Activated naive CD4-positive, alpha-beta T cell treated with anti-CD3 and anti-CD28 coated beads, Interleukin-2, amount 10 ng/mL, durations not matched to agents 7 days and 5 days (primary cell): ENCODE data around the gene KRABD2.
"Not testable (repeated sequence)": the region's sequence is repeated elsewhere in the genome, so short reads cannot be mapped to it uniquely, and the experiment has no call there.

Source experiments
- CTCF ChIA-PET: fragments of 350-600 bp; sonication (Branson Sonifier 250); formaldehyde crosslinking; loops from one replicate; lab custom pipeline; 2021; ENCODE audit warnings: antibody characterized with exemption; lab: Charles Lee
- DNase-seq: peaks from one replicate; pipeline ENCODE4 v3.0.0-alpha.2; 2020
- H3K27ac Mint-ChIP-seq: one replicate; pipeline ENCODE4 v1.8.0; 2021; ENCODE audit warnings: mild to moderate bottlenecking, moderate library complexity, mixed read lengths
- H3K27me3 Mint-ChIP-seq: one replicate; pipeline ENCODE4 v1.8.0; 2021; ENCODE audit warnings: mild to moderate bottlenecking, mixed read lengths
- H3K36me3 Mint-ChIP-seq: one replicate; pipeline ENCODE4 v1.8.0; 2021; ENCODE audit warnings: mixed read lengths
- H3K4me1 Mint-ChIP-seq: one replicate; pipeline ENCODE4 v1.8.0; 2021; ENCODE audit warnings: mixed read lengths
- H3K4me3 Mint-ChIP-seq: one replicate; pipeline ENCODE4 v1.8.0; 2021; ENCODE audit warnings: mild to moderate bottlenecking, moderate library complexity, mixed read lengths
- H3K9me3 Mint-ChIP-seq: one replicate; pipeline ENCODE4 v1.8.0; 2021; ENCODE audit warnings: mixed read lengths

The KRABD2 gene

DNA sequence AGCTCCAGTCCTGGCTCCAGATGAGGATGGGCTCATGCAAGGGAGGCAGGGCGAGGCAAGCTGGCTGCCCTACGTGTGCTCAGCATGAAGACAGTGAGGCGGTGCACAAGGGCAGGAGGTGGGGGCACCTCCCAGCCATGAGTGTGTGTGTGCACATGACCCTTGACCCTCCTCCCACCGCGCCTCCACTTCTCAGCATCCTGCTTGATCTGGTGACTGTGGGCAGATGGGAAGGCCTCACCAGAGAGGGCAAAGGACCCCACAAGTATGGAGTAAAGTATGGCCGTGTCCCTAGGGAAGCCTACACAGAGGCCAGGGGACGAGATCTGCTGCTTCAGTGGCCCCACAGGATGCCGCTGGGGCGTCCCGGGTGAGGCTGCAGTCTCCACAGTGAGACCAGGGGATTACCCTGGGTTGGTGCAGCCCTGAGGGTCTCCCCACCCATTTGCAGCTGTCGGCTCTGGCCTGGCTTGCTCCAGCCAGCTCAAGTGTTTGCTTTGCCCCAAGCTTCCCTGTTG, 29.1 kb upstream of the KRABD2 start:
- Mint-ChIP-seq H3K4me1 (peaks cover 11% of the 10 kb centered on the region), H3K27me3 (peaks cover 32% of the 10 kb centered on the region), H3K4me3 (no peak overlapping the region), H3K27ac (no peak overlapping the region), H3K36me3 (no peaks in the 10 kb centered on the region), H3K9me3 (no peaks in the 10 kb centered on the region)
- no peak for DNase-seq
- CTCF ChIA-PET = no interaction called here

- CTCF ChIA-PET = no interaction called here
- DNase-seq = no peak
- Mint-ChIP-seq H3K9me3 (no peaks in the 10 kb centered on the region), H3K36me3 (no peaks in the 10 kb centered on the region), H3K27me3 (peaks cover 41% of the 10 kb centered on the region), H3K27ac (no peak overlapping the region), H3K4me3 (no peak overlapping the region), H3K4me1 (no peaks in the 10 kb centered on the region)
Observed at GRCh38 chr17:8402921-8403536, 26.5 kb upstream of the KRABD2 start.

- DNase-seq = no peak
- no peak overlapping the region for H3K27ac Mint-ChIP-seq
- H3K9me3 Mint-ChIP-seq = no peaks in the 10 kb centered on the region
- CTCF ChIA-PET = no interaction called here
- peaks cover 60% of the 10 kb centered on the region for H3K27me3 Mint-ChIP-seq
- H3K36me3 Mint-ChIP-seq = no peaks in the 10 kb centered on the region
- no peaks in the 10 kb centered on the region for H3K4me1 Mint-ChIP-seq
- H3K4me3 Mint-ChIP-seq = no peak overlapping the region
Observed at GRCh38 chr17:8401107-8401506, 24.6 kb upstream of the KRABD2 start.

GRCh38 chr17:8398980-8399379, 22.5 kb upstream of the KRABD2 start:
- DNase-seq = no peak
- Mint-ChIP-seq H3K4me3 (no peak overlapping the region), H3K4me1 (peaks cover 3% of the 10 kb centered on the region), H3K27me3 (peaks cover 74% of the 10 kb centered on the region), H3K36me3 (no peaks in the 10 kb centered on the region), H3K27ac (no peak overlapping the region), H3K9me3 (no peaks in the 10 kb centered on the region)
- CTCF ChIA-PET = interaction anchor here (1.7 kb wide), 1 partner anchor 11 kb away, joined by 9 read pairs; no protein-coding TSS in a partner anchor

- peaks cover 11% of the 10 kb centered on the region for H3K4me1 Mint-ChIP-seq
- CTCF ChIA-PET = interaction anchor here (1.5 kb wide), 1 partner anchor 13 kb away, joined by 3 read pairs; no protein-coding TSS in a partner anchor
- H3K27ac Mint-ChIP-seq = no peak within 1 kb of the TSS
- DNase-seq = no peak
- H3K4me3 Mint-ChIP-seq = no peak within 1 kb of the TSS
- H3K27me3 Mint-ChIP-seq = peaks cover 75% of the 10 kb centered on the region
- H3K36me3 Mint-ChIP-seq = no peaks in the 10 kb centered on the region
- H3K9me3 Mint-ChIP-seq = no peaks in the 10 kb centered on the region
Observed at GRCh38 chr17:8397636-8398035, 21.1 kb upstream of the KRABD2 start, which contains the start of gene RNF222. RNF222 (minus strand) TSS chr17:8397827; CDS start chr17:8393461, 4,366 bp downstream.

DNA sequence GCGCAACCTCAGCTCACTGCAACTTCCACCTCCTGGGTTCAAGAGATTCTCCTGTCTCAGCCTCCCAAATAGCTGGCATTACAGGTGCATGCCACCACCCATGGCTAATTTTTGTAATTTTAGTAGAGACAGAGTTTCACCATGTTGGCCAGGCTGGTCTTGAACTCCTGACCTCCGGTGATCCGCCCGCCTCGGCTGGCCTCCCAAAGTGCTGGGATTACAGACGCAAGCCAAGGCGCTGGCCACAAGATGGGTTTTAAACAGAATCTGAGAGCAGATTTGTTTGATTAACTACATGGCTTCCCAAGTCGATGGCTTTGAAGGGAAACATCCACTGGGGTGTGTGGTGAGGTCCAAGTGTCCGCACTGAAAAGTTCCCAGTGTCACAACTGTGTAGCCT, 18.0 kb upstream of the KRABD2 start:
- H3K4me3 Mint-ChIP-seq, CTCF ChIA-PET, H3K27ac Mint-ChIP-seq, H3K9me3 Mint-ChIP-seq, DNase-seq, H3K36me3 Mint-ChIP-seq: not testable (repeated sequence)
- Mint-ChIP-seq H3K4me1 (peaks cover 11% of the 10 kb centered on the region), H3K27me3 (peaks cover 59% of the 10 kb centered on the region)

GRCh38 chr17:8393470-8394231, 17.1 kb upstream of the KRABD2 start:
- H3K9me3 Mint-ChIP-seq = no peaks in the 10 kb centered on the region
- peak; percentile 59 for DNase-seq
- CTCF ChIA-PET = interaction anchor here (1.1 kb wide), 1 partner anchor 11 kb away, joined by 3 read pairs; the partner anchor contains the start of gene RPL26
- H3K4me3 Mint-ChIP-seq = no peak overlapping the region
- H3K27ac Mint-ChIP-seq = peak overlapping the region; percentile 85
- no peaks in the 10 kb centered on the region for H3K36me3 Mint-ChIP-seq
- H3K27me3 Mint-ChIP-seq = peaks cover 52% of the 10 kb centered on the region
- H3K4me1 Mint-ChIP-seq = peaks cover 11% of the 10 kb centered on the region

DNA sequence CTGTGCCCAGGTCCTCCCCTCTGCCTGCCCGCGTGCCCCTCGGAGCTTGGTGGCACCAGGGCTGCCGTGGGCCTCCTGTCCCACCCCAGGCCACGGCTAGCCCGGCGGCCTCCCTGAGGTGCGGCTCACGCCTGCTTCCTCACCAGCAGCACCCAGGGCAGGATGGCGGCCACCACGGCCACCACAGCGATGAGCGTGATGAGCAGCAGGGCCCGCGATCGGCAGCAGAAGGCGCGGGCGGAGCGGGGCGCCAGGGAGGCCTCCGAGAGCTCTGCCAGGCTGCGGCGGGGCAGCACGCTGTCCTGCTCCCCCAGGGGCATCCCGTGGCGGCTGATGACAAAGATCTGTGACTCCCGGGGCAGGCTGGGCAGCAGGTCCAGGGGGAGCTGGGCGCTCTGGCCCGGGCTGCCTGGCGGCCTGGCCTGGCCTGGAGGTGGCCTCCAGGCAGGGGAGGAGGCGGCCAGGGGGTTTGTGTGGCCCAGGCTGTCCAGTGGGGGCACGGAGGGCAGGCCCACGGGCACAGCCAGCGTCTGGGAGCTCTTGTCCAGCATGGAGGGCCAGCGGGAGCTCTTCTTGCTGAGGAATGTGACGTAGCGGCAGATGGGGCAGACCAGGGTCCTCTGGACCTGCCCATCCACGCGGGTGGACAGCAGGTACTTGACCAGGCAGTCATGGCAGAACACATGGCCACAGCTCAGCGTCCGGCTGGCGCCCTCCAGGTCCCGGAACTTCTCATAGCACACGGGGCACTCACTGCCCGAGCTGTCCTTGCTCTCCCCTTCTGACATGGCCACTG, 16.4 kb upstream of the KRABD2 start:
- peaks cover 45% of the 10 kb centered on the region for H3K27me3 Mint-ChIP-seq
- no peaks in the 10 kb centered on the region for H3K36me3 Mint-ChIP-seq
- DNase-seq = no peak
- H3K4me3 Mint-ChIP-seq = no peak overlapping the region
- peak overlapping the region; percentile 85 for H3K27ac Mint-ChIP-seq
- peaks cover 11% of the 10 kb centered on the region for H3K4me1 Mint-ChIP-seq
- no peaks in the 10 kb centered on the region for H3K9me3 Mint-ChIP-seq
- CTCF ChIA-PET = interaction anchor here (1.1 kb wide), 1 partner anchor 10 kb away, joined by 3 read pairs; the partner anchor contains the start of gene RPL26

- Mint-ChIP-seq H3K4me3 (no peak overlapping the region), H3K27me3 (peaks cover 39% of the 10 kb centered on the region), H3K4me1 (peaks cover 11% of the 10 kb centered on the region), H3K9me3 (no peaks in the 10 kb centered on the region), H3K27ac (no peak overlapping the region), H3K36me3 (no peaks in the 10 kb centered on the region)
- CTCF ChIA-PET = interaction anchor here (1.1 kb wide), 1 partner anchor 10 kb away, joined by 3 read pairs; the partner anchor contains the start of gene RPL26
- DNase-seq = no peak
Observed at GRCh38 chr17:8392274-8392673, 15.8 kb upstream of the KRABD2 start.

GRCh38 chr17:8391711-8392110, 15.2 kb upstream of the KRABD2 start:
- peaks cover 14% of the 10 kb centered on the region for H3K4me1 Mint-ChIP-seq
- H3K27ac Mint-ChIP-seq = no peak overlapping the region
- peaks cover 33% of the 10 kb centered on the region for H3K27me3 Mint-ChIP-seq
- H3K9me3 Mint-ChIP-seq = no peaks in the 10 kb centered on the region
- CTCF ChIA-PET = no interaction called here
- no peak for DNase-seq
- no peak overlapping the region for H3K4me3 Mint-ChIP-seq
- no peaks in the 10 kb centered on the region for H3K36me3 Mint-ChIP-seq

DNA sequence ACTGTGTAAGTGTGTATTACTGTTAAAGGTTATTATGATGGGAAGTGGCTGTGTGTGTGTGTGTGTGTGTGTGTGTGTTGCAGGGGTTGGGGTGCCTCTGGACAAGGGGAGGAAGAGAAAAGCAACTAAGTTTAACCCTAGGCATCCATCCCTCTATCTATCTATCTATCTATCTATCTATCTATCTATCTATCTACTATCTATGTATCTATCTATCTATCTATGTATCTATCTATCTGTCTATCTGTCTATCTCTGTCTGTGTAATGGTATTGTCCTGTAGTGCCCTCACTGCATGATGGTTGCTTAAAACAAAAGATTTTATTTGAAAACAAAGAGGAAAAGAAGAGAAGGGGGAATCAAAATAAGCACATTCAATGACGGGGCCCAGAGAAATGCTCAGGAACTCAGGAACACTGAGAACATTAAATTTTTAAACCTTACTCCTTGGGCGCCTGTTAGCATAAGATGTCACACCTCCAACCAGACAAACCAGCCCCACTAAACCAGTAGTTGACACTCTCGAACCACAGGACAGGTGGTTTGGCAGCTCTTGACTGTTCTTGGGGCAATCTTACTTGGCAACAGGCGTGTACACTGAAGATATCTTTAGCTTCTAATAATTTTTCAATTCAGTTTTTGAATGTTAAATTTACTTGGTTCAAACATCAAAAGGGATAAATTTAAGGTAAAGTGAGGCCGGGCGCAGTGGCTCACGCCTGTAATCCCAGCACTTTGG, 11.6 kb upstream of the KRABD2 start:
- no peak overlapping the region for H3K27ac Mint-ChIP-seq
- peaks cover 25% of the 10 kb centered on the region for H3K4me1 Mint-ChIP-seq
- peaks cover under 1% of the 10 kb centered on the region for H3K36me3 Mint-ChIP-seq
- CTCF ChIA-PET = no interaction called here
- H3K9me3 Mint-ChIP-seq = no peaks in the 10 kb centered on the region
- DNase-seq = no peak
- peaks cover 3% of the 10 kb centered on the region for H3K27me3 Mint-ChIP-seq
- H3K4me3 Mint-ChIP-seq = no peak overlapping the region

DNA sequence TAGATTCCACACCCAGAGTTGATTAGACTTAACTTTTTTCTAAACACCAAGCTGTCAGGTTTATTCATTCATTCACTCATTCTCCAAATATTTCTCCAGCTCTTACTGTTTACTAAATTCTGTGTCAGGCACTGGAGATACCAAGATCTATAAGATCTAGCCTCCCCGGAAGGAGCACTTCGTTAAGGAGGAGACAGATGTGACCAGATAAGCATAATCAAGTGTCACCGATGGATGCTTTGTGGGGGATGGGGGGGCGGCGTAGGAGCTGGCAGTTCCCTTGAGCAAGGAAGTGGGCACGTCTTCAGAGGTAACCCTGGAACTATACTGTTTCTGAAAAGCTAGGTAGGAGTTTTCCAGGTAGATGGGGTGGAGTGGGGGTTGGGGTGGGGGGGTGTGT, 10.3 kb upstream of the KRABD2 start:
- no peak overlapping the region for H3K4me3 Mint-ChIP-seq
- CTCF ChIA-PET = no interaction called here
- H3K9me3 Mint-ChIP-seq = no peaks in the 10 kb centered on the region
- H3K27ac Mint-ChIP-seq = no peak overlapping the region
- no peak for DNase-seq
- peaks cover 3% of the 10 kb centered on the region for H3K27me3 Mint-ChIP-seq
- peaks cover 13% of the 10 kb centered on the region for H3K36me3 Mint-ChIP-seq
- peaks cover 35% of the 10 kb centered on the region for H3K4me1 Mint-ChIP-seq

- peaks cover 52% of the 10 kb centered on the region for H3K4me1 Mint-ChIP-seq
- H3K27ac Mint-ChIP-seq = no peak overlapping the region
- H3K27me3 Mint-ChIP-seq = no peaks in the 10 kb centered on the region
- DNase-seq = no peak
- no peaks in the 10 kb centered on the region for H3K9me3 Mint-ChIP-seq
- H3K36me3 Mint-ChIP-seq = peaks cover 31% of the 10 kb centered on the region
- CTCF ChIA-PET = no interaction called here
- peak overlapping the region; percentile 87 for H3K4me3 Mint-ChIP-seq
Observed at GRCh38 chr17:8384801-8385378, 8.4 kb upstream of the KRABD2 start.
